ENCODE measurements around the gene FMN2. TPM values are rescaled to one million over a fixed set of nuclear protein-coding genes. Genes with fewer than 3 reads are reported as not detected.
"Not testable (repeated sequence)": the region's sequence is repeated elsewhere in the genome, so short reads cannot be mapped to it uniquely, and the experiment has no call there.

The FMN2 gene
- total RNA-seq, 1 donor from 2014 or later: 1.7 TPM

- Histone ChIP-seq H3K27me3 (no peaks in the 10 kb centered on the region), H3K79me2 (ENCODE audit: low read depth) (no peaks in the 10 kb centered on the region), H3K9ac (no peak overlapping the region), H2AFZ (replicated peaks) (no peak overlapping the region), H4K20me1 (ENCODE audit: low read depth) (no peaks in the 10 kb centered on the region), H3K4me2 (no peak overlapping the region), H3K4me3 (no peak overlapping the region), H3F3A (ENCODE audit: low read depth) (no peaks in the 10 kb centered on the region), H3K27ac (no peak overlapping the region), H3K36me3 (no peaks in the 10 kb centered on the region), H3K9me3 (ENCODE audit: low read depth) (no peaks in the 10 kb centered on the region), H3K4me1 (peaks cover 12% of the 10 kb centered on the region)
- no peak for TF ChIP-seq EZH2phosphoT487 (IDR thresholded peaks at IDR 0.05)
- TF ChIP-seq CTCF (IDR thresholded peaks at IDR 0.05): no peak
- TF ChIP-seq EZH2 (IDR thresholded peaks at IDR 0.05): no peak
- H3K4me3 Mint-ChIP-seq: no peak overlapping the region
- H3K9me3 Mint-ChIP-seq: no peaks in the 10 kb centered on the region
- H3K4me1 Mint-ChIP-seq: peaks cover 5% of the 10 kb centered on the region
- no peak for DNase-seq (ENCODE audit: low spot score)
- H3K36me3 Mint-ChIP-seq: peaks cover 3% of the 10 kb centered on the region
- H3K27me3 Mint-ChIP-seq (ENCODE audit: insufficient read depth, low read depth): no peaks in the 10 kb centered on the region
- no peak overlapping the region for H3K27ac Mint-ChIP-seq
Measured at GRCh38 chr1:240322943-240323342, 231.3 kb downstream of the FMN2 start.

- H3K4me2 ChIP-seq; H3K27ac Mint-ChIP-seq; H3K36me3 ChIP-seq; H3K36me3 Mint-ChIP-seq; H3K27me3 ChIP-seq; DNase-seq (ENCODE audit: low spot score); H4K20me1 ChIP-seq (ENCODE audit: low read depth); H3K27ac ChIP-seq; H3K4me3 ChIP-seq; H3K79me2 ChIP-seq (ENCODE audit: low read depth); H3K9me3 ChIP-seq (ENCODE audit: low read depth); H3K27me3 Mint-ChIP-seq (ENCODE audit: insufficient read depth, low read depth); H3K4me3 Mint-ChIP-seq; H3F3A ChIP-seq (ENCODE audit: low read depth); H2AFZ ChIP-seq (replicated peaks); H3K9ac ChIP-seq; H3K9me3 Mint-ChIP-seq: not testable (repeated sequence)
- H3K4me1 Mint-ChIP-seq: peaks cover 19% of the 10 kb centered on the region
- H3K4me1 ChIP-seq: peaks cover 18% of the 10 kb centered on the region
Measured at GRCh38 chr1:240328382-240328781, 236.7 kb downstream of the FMN2 start.

GRCh38 chr1:240329443-240329842 is 237.8 kb downstream of the FMN2 start:
- Histone ChIP-seq H3K9ac (no peak overlapping the region), H3K4me3 (no peak overlapping the region), H4K20me1 (ENCODE audit: low read depth) (no peaks in the 10 kb centered on the region), H3K9me3 (ENCODE audit: low read depth) (no peaks in the 10 kb centered on the region), H3K36me3 (no peaks in the 10 kb centered on the region), H3K79me2 (ENCODE audit: low read depth) (no peaks in the 10 kb centered on the region), H3K4me1 (peaks cover 18% of the 10 kb centered on the region), H3K27ac (no peak overlapping the region), H2AFZ (replicated peaks) (no peak overlapping the region), H3K27me3 (no peaks in the 10 kb centered on the region), H3F3A (ENCODE audit: low read depth) (no peaks in the 10 kb centered on the region), H3K4me2 (no peak overlapping the region)
- Mint-ChIP-seq H3K4me1 (peaks cover 19% of the 10 kb centered on the region), H3K36me3 (no peaks in the 10 kb centered on the region), H3K9me3 (no peaks in the 10 kb centered on the region), H3K27me3 (ENCODE audit: insufficient read depth, low read depth) (no peaks in the 10 kb centered on the region), H3K4me3 (no peak overlapping the region), H3K27ac (no peak overlapping the region)
- no peak for TF ChIP-seq CTCF (IDR thresholded peaks at IDR 0.05)
- no peak for TF ChIP-seq EZH2 (IDR thresholded peaks at IDR 0.05)
- TF ChIP-seq EZH2phosphoT487 (IDR thresholded peaks at IDR 0.05): no peak
- no peak for DNase-seq (ENCODE audit: low spot score)

GRCh38 chr1:240332672-240333071 is 241.0 kb downstream of the FMN2 start:
- Histone ChIP-seq H3K27me3 (no peaks in the 10 kb centered on the region), H3K4me1 (peaks cover 8% of the 10 kb centered on the region), H3K9ac (no peak overlapping the region), H3K4me3 (no peak overlapping the region), H4K20me1 (ENCODE audit: low read depth) (no peaks in the 10 kb centered on the region), H3K27ac (no peak overlapping the region), H2AFZ (replicated peaks) (no peak overlapping the region), H3K4me2 (no peak overlapping the region), H3F3A (ENCODE audit: low read depth) (no peaks in the 10 kb centered on the region), H3K79me2 (ENCODE audit: low read depth) (no peaks in the 10 kb centered on the region), H3K36me3 (no peaks in the 10 kb centered on the region), H3K9me3 (ENCODE audit: low read depth) (no peaks in the 10 kb centered on the region)
- DNase-seq (ENCODE audit: low spot score): no peak
- Mint-ChIP-seq H3K36me3 (no peaks in the 10 kb centered on the region), H3K27ac (no peak overlapping the region), H3K4me1 (peaks cover 19% of the 10 kb centered on the region), H3K27me3 (ENCODE audit: insufficient read depth, low read depth) (no peaks in the 10 kb centered on the region), H3K4me3 (no peak overlapping the region), H3K9me3 (no peaks in the 10 kb centered on the region)
- TF ChIP-seq EZH2 (IDR thresholded peaks at IDR 0.05) (no peak), CTCF (IDR thresholded peaks at IDR 0.05) (no peak), EZH2phosphoT487 (IDR thresholded peaks at IDR 0.05) (no peak)
